Colonic mucosa (tissue), 4 donors: ENCODE results near the gene DRC3. TPM values are rescaled to one million over a fixed set of nuclear protein-coding genes. Genes with fewer than 3 reads are reported as not detected.
"Not testable (repeated sequence)": the region's sequence is repeated elsewhere in the genome, so short reads cannot be mapped to it uniquely, and the experiment has no call there.

Experiments
- DNase-seq: peaks from one replicate; pipeline ENCODE4 v3.0.0-alpha.2; 2020
- H3K27ac ChIP-seq: fragments of 200-600 bp; one replicate; pipeline ENCODE4 v1.8.0; 2021
- H3K27me3 ChIP-seq: fragments of 200-600 bp; one replicate; pipeline ENCODE4 v1.8.0; 2021
- H3K36me3 ChIP-seq: fragments of 200-600 bp; one replicate; pipeline ENCODE4 v1.8.0; 2021
- H3K4me1 ChIP-seq: fragments of 200-600 bp; one replicate; pipeline ENCODE4 v1.8.0; 2021; ENCODE audit warnings: mild to moderate bottlenecking
- H3K4me3 ChIP-seq: fragments of 200-600 bp; one replicate; pipeline ENCODE4 v1.8.0; 2021
- H3K9ac ChIP-seq, 2 donors: one replicate each; pipeline ENCODE4 v1.7.0; 2013; ENCODE audit warnings: control low read depth in 2 of 2, low read depth in 2 of 2, low read length in 2 of 2
- H3K9me3 ChIP-seq: fragments of 200-600 bp; one replicate; pipeline ENCODE4 v1.8.0; 2021
- CTCF ChIP-seq: fragments of 200-600 bp; IDR thresholded peaks from one replicate; pipeline ENCODE4 v1.8.0; 2022; ENCODE audit warnings: antibody characterized with exemption, mild to moderate bottlenecking
- intact Hi-C: fragments of 100-400 bp; cut with DNase I; formaldehyde crosslinking; loops from one replicate; pipeline ENCODE4 v1.14.1; 2022
- total RNA-seq, 2 donors: library from RNA; stranded (reverse); fragmentation: NEBNext Ultra II Directional in 1 of 2; extraction: Animal tissue kit (Norgen Biotek cat#: 25700) in 1 of 2; gene quantifications; one replicate each; pipeline ENCODE4 v1.2.1, GENCODE V29; 2021
- donor health status: healthy.
- donor health status: DM: no; HTN: no; CAD: no.
- donor health status: DM: no; HTN: no; CAD: no.

DRC3 gene
- total RNA-seq, 2 donors from 2014 or later, result 0.79 to 1.1 TPM

GRCh38 chr17:17947966-17948365, 24.7 kb upstream of the DRC3 start:
- no peak for DNase-seq
- Histone ChIP-seq H3K4me1 (peaks cover 2% of the 10 kb centered on the region), H3K4me3 (no peak overlapping the region), H3K9ac (no peak overlapping the region), H3K9me3 (no peaks in the 10 kb centered on the region), H3K36me3 (no peaks in the 10 kb centered on the region), H3K27me3 (no peaks in the 10 kb centered on the region), H3K27ac (no peak overlapping the region)
- TF ChIP-seq CTCF, result no peak
- intact Hi-C loops, result no loop called here

DNA sequence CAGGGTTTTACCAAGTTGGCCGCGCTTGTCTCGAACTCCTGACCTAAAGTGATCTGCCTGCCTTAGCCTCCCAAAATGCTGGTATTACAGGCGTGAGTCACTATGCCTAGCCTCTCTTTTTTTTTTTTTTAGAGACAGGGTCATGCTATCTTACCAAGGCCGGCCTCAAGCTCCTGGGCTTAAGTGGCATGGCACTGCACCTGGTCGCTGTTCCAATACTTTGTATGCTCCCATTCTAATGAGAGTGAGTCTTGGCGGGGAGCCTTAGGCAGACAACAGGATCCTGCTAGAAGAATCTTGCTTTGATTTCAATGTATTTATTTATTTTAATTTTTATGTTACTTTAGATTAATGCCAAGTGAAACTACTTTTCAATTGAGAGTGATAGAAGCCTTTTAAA, 22.3 kb upstream of the DRC3 start:
- Histone ChIP-seq H3K27ac (no peak overlapping the region), H3K27me3 (no peaks in the 10 kb centered on the region), H3K36me3 (no peaks in the 10 kb centered on the region), H3K9me3 (no peaks in the 10 kb centered on the region), H3K4me3 (no peak overlapping the region), H3K4me1 (no peaks in the 10 kb centered on the region), H3K9ac (no peak overlapping the region)
- DNase-seq, result no peak
- intact Hi-C loops, result no loop called here
- no peak for TF ChIP-seq CTCF

DNA sequence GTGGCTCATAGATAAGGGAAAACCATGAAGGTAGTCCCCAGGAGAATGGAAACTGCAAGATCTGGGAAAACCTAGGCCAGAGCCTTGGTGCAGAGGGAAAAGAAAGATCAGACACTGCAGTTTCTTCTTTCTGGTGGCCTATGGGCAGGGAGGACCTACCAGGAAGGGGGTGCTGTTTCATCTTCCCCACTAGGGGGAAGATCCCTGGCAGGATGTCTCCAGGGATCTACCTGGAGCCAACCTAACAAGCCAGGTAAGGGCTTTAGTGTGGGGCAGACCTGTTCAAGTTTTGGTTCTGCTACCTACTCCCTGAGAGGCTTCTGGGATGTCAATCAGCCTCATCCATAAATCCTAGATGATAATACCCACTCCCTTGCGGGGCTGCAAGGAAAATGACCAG, 21.9 kb upstream of the DRC3 start:
- no peak overlapping the region for H3K4me3 ChIP-seq
- no peak overlapping the region for H3K27ac ChIP-seq
- no peak for DNase-seq
- intact Hi-C loops, result no loop called here
- H3K9ac ChIP-seq, result no peak overlapping the region
- H3K36me3 ChIP-seq, result no peaks in the 10 kb centered on the region
- no peaks in the 10 kb centered on the region for H3K9me3 ChIP-seq
- no peaks in the 10 kb centered on the region for H3K4me1 ChIP-seq
- H3K27me3 ChIP-seq, result no peaks in the 10 kb centered on the region
- no peak for TF ChIP-seq CTCF

GRCh38 chr17:17951524-17951923, 21.1 kb upstream of the DRC3 start:
- H3K27me3 ChIP-seq, result no peaks in the 10 kb centered on the region
- no peak for TF ChIP-seq CTCF
- H3K9me3 ChIP-seq, result no peaks in the 10 kb centered on the region
- DNase-seq, result no peak
- H3K36me3 ChIP-seq, result no peaks in the 10 kb centered on the region
- no peak overlapping the region for H3K4me3 ChIP-seq
- H3K4me1 ChIP-seq, result no peaks in the 10 kb centered on the region
- intact Hi-C loops, result no loop called here
- H3K9ac ChIP-seq, result no peak overlapping the region
- H3K27ac ChIP-seq, result no peak overlapping the region

DNA sequence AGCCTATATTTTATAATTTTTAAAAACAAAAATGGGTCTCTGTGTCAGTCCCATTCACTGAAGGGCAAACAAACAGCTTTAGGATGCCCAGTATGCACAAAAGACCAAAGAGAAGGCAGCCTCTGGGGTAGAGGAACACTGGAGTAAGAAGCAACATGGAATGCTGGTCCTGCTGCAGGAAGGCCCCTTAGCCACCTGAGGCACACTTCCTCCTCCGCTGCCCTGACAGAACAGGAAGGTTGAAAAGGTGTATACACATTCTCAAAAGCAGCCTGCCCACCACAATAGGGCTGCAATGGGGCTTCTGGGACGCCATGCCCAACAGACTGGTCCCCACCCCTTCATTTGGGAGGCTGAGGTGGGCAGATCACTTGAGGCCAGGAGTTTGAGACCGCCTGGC, 20.0 kb upstream of the DRC3 start:
- Histone ChIP-seq H3K9ac (no peak overlapping the region), H3K4me3 (no peak overlapping the region), H3K36me3 (no peaks in the 10 kb centered on the region), H3K9me3 (no peaks in the 10 kb centered on the region), H3K27ac (no peak overlapping the region), H3K4me1 (peaks cover 11% of the 10 kb centered on the region), H3K27me3 (no peaks in the 10 kb centered on the region)
- DNase-seq, result no peak
- no peak for TF ChIP-seq CTCF
- intact Hi-C loops, result no loop called here

GRCh38 chr17:17954079-17954478, 18.6 kb upstream of the DRC3 start:
- intact Hi-C loops, result no loop called here
- Histone ChIP-seq H3K4me1 (peaks cover 13% of the 10 kb centered on the region), H3K9me3 (no peaks in the 10 kb centered on the region), H3K4me3 (no peak overlapping the region), H3K36me3 (no peaks in the 10 kb centered on the region), H3K27me3 (no peaks in the 10 kb centered on the region), H3K27ac (no peak overlapping the region), H3K9ac (no peak overlapping the region)
- TF ChIP-seq CTCF, result no peak
- DNase-seq, result no peak

DNA sequence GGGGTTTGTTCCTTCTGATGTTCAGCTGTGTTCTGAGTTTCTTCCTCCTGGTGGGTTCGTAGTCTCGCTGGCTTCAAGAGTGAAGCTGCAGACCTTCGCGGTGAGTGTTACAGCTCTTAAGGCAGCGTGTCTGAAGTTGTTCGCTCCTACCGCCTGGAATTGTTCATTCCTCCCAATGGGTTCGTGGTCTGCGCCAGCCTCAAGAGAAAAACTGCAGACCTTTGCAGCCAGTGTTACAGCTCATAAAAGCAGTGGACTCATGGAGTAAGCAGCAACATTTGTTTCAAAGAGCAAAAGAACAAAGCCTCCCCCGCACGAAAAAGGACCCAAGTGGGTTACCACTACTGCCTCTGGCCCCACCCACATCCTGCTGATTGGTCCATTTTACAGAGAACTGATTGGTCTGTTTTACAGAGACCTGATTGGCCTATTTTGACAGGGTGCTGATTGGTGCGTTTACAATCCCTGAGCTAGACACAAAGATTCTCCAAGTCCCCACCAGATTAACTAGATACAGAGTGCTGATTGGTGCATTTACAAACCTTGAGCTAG, 16.8 kb upstream of the DRC3 start:
- DNase-seq, H3K36me3 ChIP-seq, H3K4me3 ChIP-seq, H3K27me3 ChIP-seq, H3K27ac ChIP-seq, H3K9me3 ChIP-seq, H3K9ac ChIP-seq, intact Hi-C loops: not testable (repeated sequence)
- H3K4me1 ChIP-seq, result peaks cover 22% of the 10 kb centered on the region
